ENCODE results near the gene EN2.

EN2 gene

DNA sequence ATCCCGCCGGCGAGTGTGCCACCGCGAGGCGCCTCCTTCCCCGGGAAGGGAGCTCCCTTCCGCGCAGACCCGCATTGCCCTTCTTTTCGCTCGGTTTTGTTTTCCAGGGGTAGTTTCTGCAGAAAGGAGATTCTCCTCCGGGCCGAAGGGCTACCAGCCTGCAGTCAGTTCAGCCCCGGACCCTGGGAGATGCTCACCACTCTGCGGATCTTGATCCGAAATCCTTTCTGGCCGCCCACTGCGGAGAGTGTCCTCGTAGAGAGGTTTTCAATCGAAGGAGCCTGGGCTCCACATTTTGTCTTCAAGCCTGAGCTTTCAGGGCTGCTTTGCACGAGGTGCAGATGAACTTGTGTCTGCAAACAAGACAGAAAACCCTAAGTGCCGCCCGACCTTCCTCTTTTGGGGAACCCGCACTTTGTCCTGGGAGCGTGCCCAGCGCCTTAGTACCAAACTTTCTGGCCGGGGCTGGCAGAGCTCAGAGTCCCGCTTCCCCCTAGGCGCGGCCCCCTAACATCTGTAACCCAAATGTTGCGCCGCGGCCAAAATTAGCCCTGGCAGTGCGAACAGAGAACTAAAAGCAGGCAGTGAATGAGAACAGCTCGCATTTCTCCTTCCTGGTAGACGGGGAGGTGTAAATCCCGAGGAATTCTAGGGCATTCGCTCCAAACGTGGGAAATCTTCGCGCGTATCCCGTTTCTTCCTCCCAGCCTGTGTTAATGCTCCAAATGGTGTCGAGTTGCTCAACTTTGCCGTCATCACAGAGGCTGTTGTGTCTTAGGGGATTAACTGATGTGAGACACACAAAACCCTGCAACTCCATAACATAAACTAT, 6.7 kb upstream of the EN2 start:
- peaks cover 81% of the 10 kb centered on the region for H3K27me3 Mint-ChIP-seq (ENCODE audit: low read depth)
- no peak for DNase-seq (ENCODE audit: low spot score)
- no peaks in the 10 kb centered on the region for H3K36me3 Mint-ChIP-seq (ENCODE audit: low read depth)
- peak overlapping the region; percentile 26 for H3K27ac Mint-ChIP-seq
- H3K4me1 Mint-ChIP-seq (ENCODE audit: low read depth) = peaks cover under 1% of the 10 kb centered on the region
- H3K4me3 Mint-ChIP-seq = no peak overlapping the region
- no peaks in the 10 kb centered on the region for H3K9me3 Mint-ChIP-seq

DNA sequence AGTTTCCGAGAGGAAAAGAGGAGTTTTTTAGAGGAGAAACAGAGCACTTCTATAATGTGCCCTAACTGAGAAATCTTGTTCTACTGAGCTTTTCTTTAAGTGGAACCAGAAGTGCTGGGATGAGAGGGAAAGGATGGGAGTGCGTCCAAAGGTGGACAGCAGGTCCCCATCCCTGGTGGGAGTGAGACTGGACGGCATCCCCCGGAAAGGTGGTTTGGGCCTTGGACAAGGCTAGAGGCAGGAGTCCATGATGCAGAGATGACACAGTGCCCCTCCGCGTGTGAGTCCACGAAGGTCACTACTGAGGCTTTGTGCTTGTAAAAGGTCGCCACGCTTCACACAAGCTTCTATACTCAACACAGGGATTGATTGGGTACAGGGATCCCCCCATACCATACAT, 6.1 kb upstream of the EN2 start:
- no peaks in the 10 kb centered on the region for H3K9me3 Mint-ChIP-seq
- H3K36me3 Mint-ChIP-seq (ENCODE audit: low read depth) = no peaks in the 10 kb centered on the region
- no peak overlapping the region for H3K27ac Mint-ChIP-seq
- no peak overlapping the region for H3K4me3 Mint-ChIP-seq
- DNase-seq (ENCODE audit: low spot score) = no peak
- peaks cover 4% of the 10 kb centered on the region for H3K4me1 Mint-ChIP-seq (ENCODE audit: low read depth)
- H3K27me3 Mint-ChIP-seq (ENCODE audit: low read depth) = peaks cover 83% of the 10 kb centered on the region

DNA sequence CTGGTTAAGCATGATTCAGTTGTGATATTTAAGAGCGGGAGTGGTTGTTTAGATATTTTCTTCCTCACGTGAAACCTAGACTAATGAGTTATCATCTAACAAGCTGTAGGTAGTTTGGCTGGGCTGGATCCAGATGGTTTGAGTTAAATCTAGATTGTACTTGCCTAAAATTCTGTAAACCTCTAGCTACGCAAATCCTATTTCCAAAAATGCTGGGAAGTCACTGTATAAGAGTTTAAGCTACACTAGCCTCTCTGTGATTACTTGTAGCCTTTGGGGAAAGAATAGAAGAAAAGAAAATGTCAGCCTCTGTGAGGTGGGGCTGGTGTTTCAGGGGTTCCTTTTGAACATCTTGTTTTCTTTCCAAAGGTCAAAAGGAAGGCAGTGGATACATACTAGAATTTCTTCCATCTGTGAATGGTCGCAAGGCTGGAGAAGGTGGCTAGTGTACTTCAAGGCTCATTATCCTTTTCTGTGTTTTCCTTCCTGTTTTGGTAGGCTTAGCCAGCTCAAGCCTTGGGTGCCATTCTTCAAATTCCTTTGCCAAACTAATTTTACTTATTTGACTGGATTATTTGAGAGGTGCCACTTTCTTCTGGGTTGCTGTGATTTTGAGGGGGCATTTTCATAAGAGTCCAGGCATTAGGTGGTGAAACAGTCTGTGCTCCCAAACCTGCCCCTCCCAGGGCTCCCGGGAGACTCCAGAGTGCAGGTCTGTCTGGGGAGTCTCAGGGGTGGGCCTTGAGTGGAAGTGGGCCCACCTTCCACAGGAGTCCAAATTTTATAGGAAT, 5.2 kb upstream of the EN2 start:
- H3K36me3 Mint-ChIP-seq (ENCODE audit: low read depth) = no peaks in the 10 kb centered on the region
- H3K27ac Mint-ChIP-seq = no peak overlapping the region
- peaks cover 4% of the 10 kb centered on the region for H3K4me1 Mint-ChIP-seq (ENCODE audit: low read depth)
- no peak for DNase-seq (ENCODE audit: low spot score)
- H3K4me3 Mint-ChIP-seq = no peak overlapping the region
- no peaks in the 10 kb centered on the region for H3K9me3 Mint-ChIP-seq
- peaks cover 78% of the 10 kb centered on the region for H3K27me3 Mint-ChIP-seq (ENCODE audit: low read depth)

DNA sequence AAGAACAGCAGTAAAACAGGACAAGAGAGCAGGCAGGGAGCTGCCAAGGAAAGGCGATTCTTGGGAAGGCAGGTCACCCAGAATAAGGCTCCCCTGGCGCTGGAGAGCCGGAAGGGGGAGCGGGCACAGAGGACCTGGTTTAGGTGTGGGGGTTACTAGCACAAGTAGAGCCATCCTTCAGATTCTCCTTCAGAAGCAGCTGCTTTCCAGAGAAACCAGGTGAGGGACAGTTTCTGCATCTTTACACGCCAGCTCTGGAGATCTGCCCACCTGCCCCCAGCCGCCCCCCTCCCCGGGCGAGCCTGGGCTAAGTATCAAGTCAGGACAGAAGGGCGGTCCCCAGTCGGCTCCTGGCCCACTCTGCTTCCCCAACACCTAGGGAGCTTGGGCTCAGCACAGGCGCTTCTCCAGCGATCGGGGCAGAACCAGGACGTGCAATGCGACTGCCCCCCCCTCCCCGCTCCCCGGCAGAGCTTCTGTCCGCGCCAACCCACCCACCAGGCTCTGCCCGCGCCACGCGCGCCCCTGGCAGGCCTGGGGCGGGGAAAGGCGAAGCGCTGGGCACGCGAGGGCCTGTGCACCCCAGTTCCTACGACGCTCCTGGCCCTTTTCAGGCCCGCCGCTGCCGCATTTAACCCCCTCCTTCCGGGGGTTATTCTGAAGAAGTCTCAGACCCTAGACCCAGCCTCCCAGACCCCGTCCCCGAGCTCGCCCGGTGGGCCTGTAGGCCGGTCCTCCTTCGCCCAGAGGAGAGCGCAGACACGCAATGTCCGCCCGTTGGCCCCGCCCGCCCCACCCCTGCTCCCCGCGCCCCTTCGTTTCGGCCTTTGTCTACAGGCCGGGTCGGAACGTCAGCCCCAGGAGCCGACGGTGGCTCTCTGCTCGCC, 4.4 kb upstream of the EN2 start:
- no peak for DNase-seq (ENCODE audit: low spot score)
- peaks cover 73% of the 10 kb centered on the region for H3K27me3 Mint-ChIP-seq (ENCODE audit: low read depth)
- H3K9me3 Mint-ChIP-seq = no peaks in the 10 kb centered on the region
- no peak overlapping the region for H3K4me3 Mint-ChIP-seq
- H3K36me3 Mint-ChIP-seq (ENCODE audit: low read depth) = no peaks in the 10 kb centered on the region
- no peak overlapping the region for H3K27ac Mint-ChIP-seq
- peaks cover 4% of the 10 kb centered on the region for H3K4me1 Mint-ChIP-seq (ENCODE audit: low read depth)

DNA sequence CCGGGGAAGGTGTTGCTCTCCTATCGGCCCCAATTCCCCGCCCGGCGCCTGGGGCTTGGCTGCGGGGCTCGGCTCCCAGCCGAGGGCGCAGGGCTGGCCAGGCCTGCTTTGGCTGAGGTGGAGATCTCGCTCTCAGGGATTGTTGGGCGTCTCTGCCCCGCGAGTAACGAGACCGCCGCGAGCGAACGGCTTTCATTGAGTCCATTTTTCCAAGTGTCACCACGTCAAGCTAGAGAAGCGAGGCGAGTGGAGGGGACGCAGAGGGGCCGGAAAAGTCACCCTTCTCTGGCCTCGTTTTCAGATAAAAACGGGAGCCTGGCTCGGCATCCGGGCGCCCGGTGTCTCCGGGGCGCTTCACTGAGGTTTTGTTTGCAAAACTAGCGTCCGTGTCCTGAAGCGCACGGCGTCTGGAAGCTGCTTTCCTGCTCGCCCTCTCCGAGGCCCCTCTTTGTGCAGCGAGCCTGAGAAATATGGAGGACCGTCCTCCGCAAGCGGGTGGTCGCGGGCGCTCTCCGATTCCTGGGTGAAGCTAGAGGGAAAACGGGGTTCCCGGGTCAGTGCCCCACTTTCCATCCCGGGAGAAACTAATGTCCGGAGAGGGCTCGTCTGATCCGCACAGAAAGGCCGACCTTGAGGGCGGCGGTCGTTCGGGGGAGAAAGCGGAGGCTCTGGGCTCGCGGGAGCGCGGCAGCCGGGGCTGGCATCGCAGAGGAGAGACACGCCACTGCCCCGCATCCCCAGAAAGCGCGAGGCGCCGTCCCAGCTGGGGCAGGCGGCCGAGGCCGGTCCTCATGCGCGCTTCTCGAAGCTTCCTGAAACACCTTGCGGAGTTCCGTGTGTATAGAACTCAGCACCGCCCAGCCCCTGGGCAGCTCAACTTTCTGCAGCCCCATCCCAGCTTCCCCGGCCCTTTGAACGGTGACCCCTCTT, 3.5 kb upstream of the EN2 start:
- no peak for DNase-seq (ENCODE audit: low spot score)
- no peaks in the 10 kb centered on the region for H3K36me3 Mint-ChIP-seq (ENCODE audit: low read depth)
- no peaks in the 10 kb centered on the region for H3K9me3 Mint-ChIP-seq
- peaks cover 70% of the 10 kb centered on the region for H3K27me3 Mint-ChIP-seq (ENCODE audit: low read depth)
- H3K4me3 Mint-ChIP-seq = no peak overlapping the region
- H3K4me1 Mint-ChIP-seq (ENCODE audit: low read depth) = peaks cover 8% of the 10 kb centered on the region
- peak overlapping the region; percentile 55 for H3K27ac Mint-ChIP-seq

DNA sequence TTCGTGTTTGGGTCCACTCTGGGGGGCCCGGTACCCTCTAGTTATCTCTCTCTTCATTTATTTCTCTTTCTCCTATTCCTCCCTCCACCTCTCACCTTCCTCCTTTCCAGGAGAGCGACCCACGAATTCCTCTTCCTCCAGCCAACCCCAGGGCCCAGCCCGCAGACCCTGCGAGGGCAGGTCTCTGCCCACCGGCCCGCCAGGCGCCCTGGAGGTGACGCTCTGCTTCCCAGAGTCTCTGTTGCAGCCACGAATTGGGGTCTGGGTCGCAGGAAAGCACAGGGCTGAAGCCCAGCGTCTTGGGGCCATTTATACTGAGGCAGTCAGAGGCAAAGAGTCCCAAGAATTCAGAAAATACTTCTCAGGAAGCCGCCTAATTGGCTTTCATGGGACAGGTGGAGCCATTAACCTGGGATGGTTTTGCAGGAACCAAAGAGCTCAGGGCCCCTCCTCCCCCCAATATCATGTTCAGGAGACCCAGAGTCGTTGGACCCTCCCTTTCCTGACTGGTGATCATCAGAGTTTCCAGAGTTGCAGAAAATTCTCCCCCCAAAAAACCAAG, 2.7 kb upstream of the EN2 start:
- Mint-ChIP-seq H3K27ac (peak overlapping the region; percentile 55), H3K9me3 (no peaks in the 10 kb centered on the region), H3K4me1 (ENCODE audit: low read depth) (peaks cover 9% of the 10 kb centered on the region), H3K36me3 (ENCODE audit: low read depth) (no peaks in the 10 kb centered on the region), H3K27me3 (ENCODE audit: low read depth) (peaks cover 74% of the 10 kb centered on the region), H3K4me3 (no peak overlapping the region)
- DNase-seq (ENCODE audit: low spot score) = no peak

DNA sequence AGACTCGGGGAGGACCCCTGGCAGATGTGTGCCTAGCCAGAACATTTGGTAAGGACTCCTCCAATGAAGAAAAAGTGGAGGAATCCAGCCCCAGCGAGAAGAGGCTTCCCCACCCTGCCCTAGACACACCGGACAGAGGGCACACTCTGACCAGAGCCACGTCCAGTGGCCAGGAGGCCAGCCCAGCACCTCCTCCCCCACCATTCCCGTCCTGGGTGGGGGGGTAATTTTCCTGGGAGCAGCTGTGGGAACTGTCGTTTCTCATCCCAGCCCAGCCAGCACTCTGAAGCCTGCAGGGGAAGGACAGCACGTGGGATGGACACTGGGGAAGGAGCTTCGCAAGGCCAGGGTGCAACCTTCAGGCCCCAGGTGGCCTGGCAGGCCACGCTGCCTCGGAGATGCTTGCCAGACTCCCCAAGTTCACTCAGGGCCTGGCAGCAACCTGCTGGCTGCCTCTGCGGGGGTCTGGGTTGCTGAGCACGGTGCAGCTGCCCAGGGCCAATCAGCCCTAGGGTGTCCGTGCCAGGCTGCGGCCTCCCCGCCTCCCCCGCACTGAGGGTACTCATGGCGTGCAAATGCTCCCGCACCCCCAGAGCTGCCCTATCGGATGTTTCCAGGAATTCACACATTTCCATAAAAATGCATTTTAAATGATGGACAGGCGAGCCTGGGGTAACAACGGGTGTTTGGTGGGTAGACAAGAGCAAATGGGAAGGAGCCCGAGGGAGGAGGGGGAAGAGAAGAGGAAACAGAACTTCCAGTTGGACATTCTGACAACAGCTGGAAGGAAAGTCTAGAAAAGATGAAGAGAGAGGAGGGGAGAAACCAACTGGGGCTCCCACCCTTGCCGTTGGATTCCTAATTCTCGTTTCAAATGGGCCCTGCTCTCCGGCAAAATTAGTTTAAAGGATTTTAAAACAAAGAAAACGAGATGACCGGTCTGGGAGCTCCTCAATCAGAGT, 1.9 kb upstream of the EN2 start:
- Mint-ChIP-seq H3K4me1 (ENCODE audit: low read depth) (peaks cover 9% of the 10 kb centered on the region), H3K9me3 (no peaks in the 10 kb centered on the region), H3K27ac (peak overlapping the region; percentile 68), H3K27me3 (ENCODE audit: low read depth) (peaks cover 77% of the 10 kb centered on the region), H3K36me3 (ENCODE audit: low read depth) (no peaks in the 10 kb centered on the region), H3K4me3 (peak overlapping the region; percentile 39)
- DNase-seq (ENCODE audit: low spot score) = no peak

DNA sequence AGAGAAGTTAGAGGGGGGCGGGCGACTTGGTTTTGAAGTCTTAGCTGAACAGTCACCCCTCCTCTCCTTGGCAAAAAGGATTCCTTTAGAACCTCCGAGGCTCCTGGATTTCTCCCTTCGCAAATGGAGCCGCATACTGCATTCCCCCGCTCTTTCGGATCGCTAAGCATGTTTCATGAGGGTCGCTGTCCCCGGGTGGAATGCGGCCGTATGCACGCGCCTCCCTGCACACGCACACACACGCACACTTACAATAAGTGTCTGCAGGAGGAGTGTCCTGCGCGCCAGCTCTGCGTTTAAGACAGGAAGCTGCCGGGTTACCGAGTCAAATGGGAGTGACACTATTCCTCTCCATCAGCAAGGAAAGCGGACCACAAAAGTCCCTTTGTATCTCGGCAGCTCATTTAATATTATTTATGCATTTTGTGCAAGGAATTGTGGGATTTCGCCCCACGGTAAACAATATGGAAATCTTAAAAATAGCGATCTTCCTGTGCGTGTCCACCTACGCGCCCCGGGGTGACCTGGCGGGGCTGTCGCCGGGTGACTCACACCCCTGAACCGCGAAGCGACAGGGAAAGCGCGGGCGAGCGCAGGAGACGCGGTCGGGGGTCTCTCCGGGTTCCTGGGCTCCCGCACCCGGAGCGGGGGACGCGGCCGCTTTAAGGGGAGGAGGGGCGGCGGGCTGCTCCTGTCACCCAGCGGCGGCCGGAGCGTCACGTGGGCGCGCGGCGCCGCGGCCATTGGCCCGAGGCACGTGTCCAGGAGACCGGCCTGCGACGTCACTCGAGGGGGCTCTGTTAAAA, 988 bp upstream of the EN2 start:
- Mint-ChIP-seq H3K27me3 (ENCODE audit: low read depth) (peaks cover 77% of the 10 kb centered on the region), H3K27ac (peak overlapping the region; percentile 80), H3K4me1 (ENCODE audit: low read depth) (peaks cover 9% of the 10 kb centered on the region), H3K36me3 (ENCODE audit: low read depth) (no peaks in the 10 kb centered on the region), H3K9me3 (no peaks in the 10 kb centered on the region), H3K4me3 (peak overlapping the region; percentile 49)
- peak; percentile 23 for DNase-seq (ENCODE audit: low spot score)

DNA sequence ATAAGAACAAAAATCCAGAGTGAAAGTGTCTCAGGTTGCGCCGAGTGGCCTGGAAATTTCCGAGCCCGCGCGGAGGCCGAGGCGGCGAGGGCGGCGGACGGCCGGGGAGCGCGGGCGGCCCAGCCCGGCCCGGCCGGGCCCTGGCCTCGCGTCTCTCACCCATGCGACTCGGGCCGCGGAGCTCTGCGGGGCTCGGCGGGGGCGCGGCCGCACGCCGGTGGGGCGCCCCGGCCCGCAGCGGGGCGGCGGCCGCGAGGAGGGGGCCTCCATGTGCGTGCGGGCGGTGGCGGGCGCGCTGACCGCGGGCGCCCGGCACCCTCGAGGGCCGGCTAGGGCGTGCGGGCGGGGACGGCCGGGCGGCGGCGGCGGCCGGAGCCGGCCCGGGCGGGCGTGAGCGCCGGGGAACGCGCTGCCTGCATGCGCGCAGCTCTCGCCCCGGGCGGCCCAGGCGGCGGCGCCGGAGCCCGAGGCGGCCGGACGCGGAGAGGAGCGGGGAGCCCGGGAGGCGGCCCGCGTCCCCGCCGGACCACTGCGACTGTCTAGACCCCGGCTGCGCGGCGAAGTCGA, 302 bp upstream of the EN2 start:
- H3K4me3 Mint-ChIP-seq = no peak overlapping the region
- no peaks in the 10 kb centered on the region for H3K9me3 Mint-ChIP-seq
- H3K27ac Mint-ChIP-seq = no peak overlapping the region
- H3K4me1 Mint-ChIP-seq (ENCODE audit: low read depth) = peaks cover 9% of the 10 kb centered on the region
- peaks cover 78% of the 10 kb centered on the region for H3K27me3 Mint-ChIP-seq (ENCODE audit: low read depth)
- H3K36me3 Mint-ChIP-seq (ENCODE audit: low read depth) = no peaks in the 10 kb centered on the region
- no peak for DNase-seq (ENCODE audit: low spot score)

DNA sequence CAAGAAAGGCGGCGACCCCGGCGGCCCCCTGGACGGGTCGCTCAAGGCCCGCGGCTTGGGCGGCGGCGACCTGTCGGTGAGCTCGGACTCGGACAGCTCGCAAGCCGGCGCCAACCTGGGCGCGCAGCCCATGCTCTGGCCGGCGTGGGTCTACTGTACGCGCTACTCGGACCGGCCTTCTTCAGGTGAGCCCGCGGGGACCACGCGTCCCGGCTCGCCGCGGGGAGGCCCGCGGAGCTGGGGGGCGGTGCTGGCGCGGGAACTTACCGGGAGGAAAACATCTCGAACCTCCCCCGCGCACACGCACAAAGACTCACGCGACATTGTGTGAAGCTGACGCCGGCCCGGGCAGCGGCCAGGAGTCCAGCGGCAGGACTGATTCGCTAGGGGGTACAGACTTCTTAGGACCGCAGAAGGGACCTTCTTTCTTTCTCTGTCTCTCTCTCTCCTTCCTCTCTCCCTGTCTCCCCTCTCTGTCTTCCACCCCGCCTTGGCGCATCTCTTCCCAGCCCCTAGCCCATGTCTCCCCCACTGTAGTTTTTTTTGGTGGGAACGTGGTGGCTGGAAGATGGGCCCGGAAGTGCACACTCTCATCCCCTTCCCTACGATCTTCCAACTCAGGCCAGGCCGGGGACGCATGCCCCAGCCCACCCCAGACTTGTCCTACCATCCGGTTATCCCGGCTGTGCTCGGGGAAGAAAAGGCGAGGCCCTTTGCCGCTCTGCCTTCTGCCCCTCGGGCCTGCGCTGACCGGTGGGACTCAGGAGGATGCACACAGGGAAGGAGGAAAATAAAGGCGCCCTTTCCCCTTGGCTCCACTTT, 1.2 kb downstream of the EN2 start:
- Mint-ChIP-seq H3K4me3 (peak overlapping the region; percentile 58), H3K4me1 (ENCODE audit: low read depth) (peaks cover 9% of the 10 kb centered on the region), H3K9me3 (no peaks in the 10 kb centered on the region), H3K27me3 (ENCODE audit: low read depth) (peaks cover 83% of the 10 kb centered on the region), H3K36me3 (ENCODE audit: low read depth) (no peaks in the 10 kb centered on the region), H3K27ac (peak overlapping the region; percentile 55)
- no peak for DNase-seq (ENCODE audit: low spot score)
